DMS53 treated with DMSO at 0.1 percent for 48 hours (cell line): Measurements from ENCODE around the gene SORCS1.
"Not testable (repeated sequence)": the region's sequence is repeated elsewhere in the genome, so short reads cannot be mapped to it uniquely, and the experiment has no call there.

Source experiments
- DNase-seq: peaks from one replicate; lab custom pipeline; 2025; ENCODE audit not compliant: unreplicated experiment; lab: John Stamatoyannopoulos, UW

Gene SORCS1

DNA sequence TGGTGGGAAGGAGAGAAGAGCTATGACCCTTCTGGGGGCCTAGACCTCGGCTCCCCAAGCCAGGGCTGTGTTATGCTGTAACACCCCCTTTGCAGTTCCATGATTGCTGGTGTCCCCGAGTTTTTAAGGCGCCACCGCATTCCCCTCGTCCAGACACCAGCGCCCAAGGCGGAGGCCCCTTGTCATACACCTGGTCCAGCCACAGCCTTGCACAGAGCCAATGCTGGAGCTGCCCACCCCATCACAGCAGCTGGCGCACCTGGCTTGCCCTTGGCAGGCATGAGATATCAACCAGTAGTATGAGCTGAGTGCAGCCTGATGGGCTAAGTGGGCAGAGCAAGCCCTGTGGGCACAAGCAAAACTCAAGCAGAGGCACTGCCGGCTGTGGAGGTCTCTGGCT is 209.4 kb downstream of the SORCS1 start:
- DNase-seq = no peak

- no peak for DNase-seq
Observed at GRCh38 chr10:106952033-106952432, 212.5 kb downstream of the SORCS1 start.

DNA sequence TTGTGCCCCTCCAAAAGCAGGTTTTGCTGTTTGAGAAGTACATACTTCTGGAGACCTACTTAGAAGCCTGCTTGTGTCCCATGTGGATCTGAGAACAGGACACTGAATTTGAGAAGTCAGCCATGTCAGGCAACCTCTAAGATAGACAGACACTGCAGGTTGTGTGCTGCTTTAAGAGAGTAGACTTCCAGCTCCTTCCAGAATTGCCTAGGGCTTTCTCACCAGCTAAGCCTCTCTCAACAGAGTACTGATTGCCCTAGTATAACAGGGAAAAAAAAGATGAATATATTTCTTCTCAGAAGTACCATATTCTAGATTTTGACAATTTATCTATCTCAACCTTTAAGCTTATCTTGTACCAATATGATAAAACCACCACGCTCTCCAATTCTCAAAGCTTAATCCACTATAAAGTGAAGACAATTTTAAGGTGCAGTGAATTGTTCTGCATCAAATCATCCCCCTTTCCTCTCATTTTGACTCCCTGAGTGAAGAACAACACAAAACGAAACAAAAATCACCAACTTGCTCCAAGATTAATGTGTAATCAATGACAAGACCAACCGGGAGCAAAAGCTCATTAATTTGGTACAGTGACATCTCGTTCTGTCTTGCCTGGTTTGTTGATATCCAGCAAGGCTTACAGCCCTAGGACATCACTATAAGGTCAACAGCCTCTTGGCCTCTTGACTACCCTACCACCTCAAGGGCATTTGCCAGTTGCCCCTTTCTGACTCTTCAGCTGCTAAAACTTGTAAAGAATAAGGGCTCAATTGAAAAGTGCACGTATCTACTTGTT is 214.6 kb downstream of the SORCS1 start:
- no peak for DNase-seq

- no peak for DNase-seq
Observed at GRCh38 chr10:106947643-106948042, 216.9 kb downstream of the SORCS1 start.

DNA sequence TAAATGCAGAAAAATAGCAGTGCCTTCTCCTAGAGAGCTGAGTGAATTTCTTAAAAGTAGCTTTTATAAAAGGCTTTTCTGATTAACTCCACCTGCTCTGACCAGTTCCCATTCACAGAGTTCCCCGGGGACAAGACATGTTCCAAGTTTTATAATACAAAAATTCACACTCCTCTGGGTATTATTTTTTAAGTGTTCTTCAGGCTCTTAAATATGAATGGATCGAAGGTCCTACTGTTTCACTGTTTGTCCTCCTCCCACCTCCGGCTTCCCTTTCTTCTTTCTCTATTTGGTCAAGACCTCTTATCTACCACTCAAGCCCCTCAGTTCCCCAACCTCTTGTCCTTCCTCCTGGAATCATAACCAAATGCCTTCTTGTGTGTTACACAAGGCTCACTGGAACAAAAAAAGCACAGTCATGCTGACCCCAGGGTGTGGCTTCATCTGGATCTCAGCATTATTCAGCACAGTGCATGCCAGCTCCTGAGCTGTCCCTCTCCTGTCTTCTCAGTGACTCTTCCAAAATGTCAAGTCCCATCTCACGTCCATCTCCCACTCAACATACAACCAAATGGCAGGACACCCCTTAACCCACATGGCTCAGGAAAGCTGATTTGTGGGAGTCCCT is 222.4 kb downstream of the SORCS1 start:
- DNase-seq = no peak

- DNase-seq = no peak
Observed at GRCh38 chr10:106941297-106942034, 223.0 kb downstream of the SORCS1 start.

DNA sequence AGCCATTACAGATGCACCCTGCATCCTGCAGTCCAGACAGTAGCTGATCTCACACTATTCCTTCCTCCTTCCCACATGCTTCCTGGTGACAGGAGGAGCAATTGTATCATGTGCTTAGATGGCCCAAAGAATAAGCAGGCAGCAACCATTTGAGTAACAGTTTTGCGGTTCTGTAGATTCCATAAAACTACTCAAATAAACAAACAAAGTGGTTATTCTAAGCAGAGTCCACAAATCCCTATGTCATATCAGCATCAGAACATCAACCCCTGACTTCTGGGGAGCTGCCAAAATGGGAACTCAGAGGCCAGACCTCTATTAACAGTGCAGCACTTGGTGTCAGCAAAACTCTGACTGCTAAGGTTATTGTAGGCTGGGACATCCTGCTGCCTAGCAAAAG is 226.0 kb downstream of the SORCS1 start:
- DNase-seq = no peak

DNA sequence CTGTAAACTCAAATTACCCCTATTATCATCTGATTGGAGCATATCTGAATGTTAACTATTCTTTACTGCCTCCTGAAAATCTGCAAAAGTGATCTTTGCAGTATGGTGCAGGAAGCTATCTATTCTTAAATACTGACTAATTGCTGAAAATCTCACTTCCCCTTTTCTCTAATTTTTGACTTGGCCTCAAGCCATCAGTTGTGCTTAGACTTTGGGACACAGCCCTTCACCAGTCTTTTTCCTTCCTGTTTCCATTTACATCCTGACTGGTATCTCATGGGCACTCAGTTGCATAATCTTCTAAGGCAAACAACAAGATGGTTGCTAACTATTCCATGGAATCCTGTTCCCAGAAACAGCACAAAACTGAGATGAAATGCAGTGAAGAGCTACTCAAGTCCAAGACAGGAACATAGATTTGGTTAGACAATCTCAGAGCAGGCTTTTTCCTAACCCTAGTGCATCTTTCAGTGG is 228.5 kb downstream of the SORCS1 start:
- no peak for DNase-seq

GRCh38 chr10:106931853-106932249 is 232.7 kb downstream of the SORCS1 start:
- no peak for DNase-seq

GRCh38 chr10:106931159-106931852 is 233.2 kb downstream of the SORCS1 start:
- no peak for DNase-seq

DNA sequence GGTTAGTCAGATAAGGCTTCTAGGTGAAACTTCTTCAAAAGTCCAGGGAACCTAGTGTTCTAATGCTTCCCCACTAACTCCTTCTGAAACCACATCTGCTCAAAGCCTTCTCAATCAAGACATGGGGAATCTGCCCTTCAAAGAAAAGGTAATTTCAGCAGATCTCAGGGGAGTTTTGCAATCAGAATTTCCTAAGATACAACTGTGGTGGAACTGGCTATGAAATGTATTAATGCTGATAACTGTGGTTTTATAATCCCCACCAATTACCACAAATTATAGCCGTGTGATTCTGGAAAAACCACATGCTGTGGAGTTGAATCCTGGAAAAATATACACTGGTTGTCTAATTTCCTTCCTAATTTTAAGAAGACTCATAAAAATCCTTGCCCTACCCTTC is 233.8 kb downstream of the SORCS1 start:
- DNase-seq = no peak

GRCh38 chr10:106929291-106929895 is 235.1 kb downstream of the SORCS1 start:
- DNase-seq = no peak

DNA sequence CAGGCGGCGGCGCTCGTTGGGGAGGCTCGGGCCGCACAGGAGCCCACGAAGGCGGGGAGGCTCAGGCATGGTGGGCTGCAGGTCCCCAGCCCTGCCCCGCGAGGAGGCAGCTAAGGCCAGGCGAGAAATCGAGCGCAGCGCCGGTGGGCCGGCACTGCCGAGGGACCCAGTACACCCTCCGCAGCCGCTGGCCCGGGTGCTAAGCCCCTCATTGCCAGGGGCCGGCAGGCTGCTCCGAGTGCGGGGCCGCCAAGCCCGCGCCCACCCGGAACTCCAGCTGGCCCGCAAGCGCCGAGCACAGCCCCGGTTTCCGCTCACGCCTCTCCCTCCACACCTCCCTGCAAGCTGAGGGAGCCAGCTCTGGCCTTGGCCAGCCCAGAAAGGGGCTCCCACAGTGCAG is 236.4 kb downstream of the SORCS1 start:
- DNase-seq = not testable (repeated sequence)

DNA sequence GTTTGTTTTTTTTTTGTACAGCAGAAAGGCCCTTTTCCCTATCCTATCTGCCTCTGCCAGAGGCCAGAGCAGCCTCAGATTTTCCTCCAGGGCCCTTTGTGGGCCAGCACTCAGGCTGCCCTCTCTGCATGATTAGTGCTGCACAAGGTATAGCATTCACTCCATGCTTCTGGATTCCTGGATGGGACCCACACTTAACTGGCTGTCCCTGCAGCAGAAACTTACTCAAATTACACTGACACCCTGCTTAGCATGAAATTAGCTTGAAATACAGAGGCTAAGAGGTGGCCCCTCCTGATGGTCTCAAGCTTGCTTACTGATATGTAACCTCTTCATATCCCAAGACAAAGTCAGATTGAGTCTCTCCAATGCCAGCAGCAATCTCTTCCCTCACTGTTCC is 239.3 kb downstream of the SORCS1 start:
- DNase-seq = no peak

- DNase-seq = no peak
Observed at GRCh38 chr10:106920538-106920937, 244.0 kb downstream of the SORCS1 start.

GRCh38 chr10:106919871-106920282 is 244.6 kb downstream of the SORCS1 start:
- DNase-seq = no peak

DNA sequence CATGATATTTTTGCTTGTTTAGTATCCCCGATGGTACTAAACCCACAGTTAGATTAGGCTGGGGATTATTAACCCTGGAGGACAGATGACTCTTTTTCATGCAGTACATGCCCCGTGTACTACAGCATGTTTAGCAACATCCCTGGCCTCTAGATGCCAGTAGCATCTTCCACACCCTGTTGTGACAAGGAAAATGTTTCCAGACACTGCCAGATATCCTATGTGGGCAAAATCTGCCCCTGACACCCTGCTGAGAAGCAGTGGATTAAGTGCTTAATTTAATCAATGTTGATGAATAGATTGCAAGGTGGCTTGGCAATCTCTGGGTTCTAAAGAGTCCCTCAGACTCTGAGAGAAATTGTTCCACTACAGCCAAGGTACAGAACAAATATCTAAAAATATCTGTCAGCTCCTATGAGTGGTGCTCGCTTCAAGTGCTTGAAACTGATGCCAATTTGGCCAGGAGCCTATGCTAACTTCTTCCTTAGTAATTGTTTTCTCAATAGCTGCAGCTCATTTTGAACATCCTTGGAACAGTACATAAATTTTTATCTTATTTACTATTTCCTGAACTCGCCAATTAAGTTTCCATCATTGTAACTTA is 247.0 kb downstream of the SORCS1 start:
- no peak for DNase-seq

GRCh38 chr10:106914016-106914415 is 250.5 kb downstream of the SORCS1 start:
- DNase-seq = no peak

- DNase-seq = no peak
Observed at GRCh38 chr10:106913348-106913747, 251.2 kb downstream of the SORCS1 start.

DNA sequence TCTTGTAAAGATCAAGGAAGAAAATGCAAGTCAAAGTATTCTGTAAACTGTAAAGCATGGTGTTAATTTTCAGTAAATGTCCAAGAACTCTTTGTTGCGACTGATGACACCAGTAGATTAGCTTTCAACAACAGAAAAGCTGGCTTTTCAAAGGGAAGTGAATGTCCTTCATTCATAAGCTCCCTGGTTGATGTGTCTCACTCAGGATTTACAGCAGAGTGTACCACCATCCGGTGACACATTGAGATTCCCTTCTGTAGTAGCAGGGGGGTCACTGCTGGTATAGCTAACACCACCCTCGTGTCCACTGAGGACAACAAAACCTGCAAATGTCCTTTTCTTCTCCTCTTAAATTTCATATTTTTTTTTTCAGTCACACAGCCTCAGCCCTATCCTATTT is 253.4 kb downstream of the SORCS1 start:
- no peak for DNase-seq
